ENCODE results near the gene SAMD7.
A peak's percentile ranks its signal among the peaks of the same experiment; 100 is the strongest.

SAMD7 gene

DNA sequence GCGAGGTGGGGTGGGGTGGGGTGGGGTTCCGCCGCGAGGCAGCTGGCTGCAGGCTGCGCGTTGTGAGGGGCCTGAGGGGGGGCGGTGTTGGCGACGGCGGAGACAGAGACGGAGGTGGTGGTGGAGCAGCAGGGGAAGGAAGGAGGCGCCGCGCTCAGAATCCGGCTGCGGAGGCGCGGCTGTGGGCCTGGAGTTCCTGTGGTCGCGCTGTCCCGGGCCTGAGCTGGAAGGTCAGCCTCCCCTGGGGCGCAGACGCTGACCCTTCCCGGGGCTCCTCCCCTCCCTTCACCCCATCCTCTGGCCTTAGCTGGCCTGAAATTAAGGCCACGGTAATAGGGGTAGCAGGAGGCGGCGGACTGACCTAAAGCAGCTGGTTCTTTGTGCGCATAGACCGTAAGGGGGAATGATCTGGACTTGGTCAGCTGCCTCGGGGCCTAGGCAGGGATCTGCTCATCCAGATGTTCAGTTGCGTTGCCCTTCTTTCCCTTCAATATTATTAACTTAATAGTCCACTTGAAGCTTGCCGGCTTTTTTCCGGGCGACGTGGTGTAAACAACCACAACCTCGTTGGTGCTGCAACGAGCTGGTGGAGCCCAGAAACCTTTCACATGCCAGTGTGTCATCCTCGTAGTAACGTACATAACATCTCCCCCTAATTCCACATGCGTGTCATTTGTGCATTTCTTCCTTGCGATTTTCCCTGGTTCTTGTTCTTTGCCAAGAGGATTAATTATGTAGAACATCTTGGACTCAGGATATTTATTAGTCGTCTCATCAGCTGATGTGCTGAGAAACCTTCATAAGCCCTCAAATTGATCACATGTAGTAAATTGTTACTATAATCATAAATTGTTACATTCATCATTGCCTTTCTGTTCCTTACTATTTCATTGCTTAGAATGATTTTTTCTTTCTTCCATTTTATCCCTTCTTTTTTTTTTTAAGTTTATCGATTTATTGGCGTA is 55.9 kb downstream of the SAMD7 start:
- DNase-seq = peak; percentile 59

DNA sequence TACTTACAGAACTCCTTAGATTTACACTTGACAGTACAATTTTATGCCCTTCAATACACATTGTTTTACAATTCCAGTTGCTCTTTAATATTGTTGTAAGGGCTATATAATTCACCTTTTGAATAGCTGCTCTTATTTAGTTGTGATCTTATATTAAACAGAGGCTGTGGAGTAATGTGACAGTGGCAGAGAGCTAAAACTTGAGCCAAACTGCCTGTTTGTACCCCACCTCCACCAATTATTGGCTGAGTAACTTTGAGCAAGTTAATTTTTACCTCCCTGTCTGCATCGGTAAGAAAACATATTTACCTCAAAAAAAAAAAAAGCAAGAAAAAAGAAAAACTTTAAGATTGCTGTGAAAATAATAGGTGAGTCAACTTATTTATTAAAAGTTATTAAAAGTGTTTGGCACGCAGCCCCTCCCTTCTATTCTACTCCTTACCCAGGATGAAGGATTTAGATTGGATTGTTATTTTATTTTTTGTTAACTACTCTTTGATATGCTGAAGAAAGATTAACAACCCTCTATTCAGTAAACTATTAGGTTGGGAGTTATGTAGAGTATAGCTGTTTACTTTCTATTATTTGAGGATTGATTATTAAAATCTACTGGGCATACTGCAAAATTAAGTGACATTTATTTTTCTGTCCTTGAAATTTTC is 57.0 kb downstream of the SAMD7 start:
- no peak for DNase-seq

DNA sequence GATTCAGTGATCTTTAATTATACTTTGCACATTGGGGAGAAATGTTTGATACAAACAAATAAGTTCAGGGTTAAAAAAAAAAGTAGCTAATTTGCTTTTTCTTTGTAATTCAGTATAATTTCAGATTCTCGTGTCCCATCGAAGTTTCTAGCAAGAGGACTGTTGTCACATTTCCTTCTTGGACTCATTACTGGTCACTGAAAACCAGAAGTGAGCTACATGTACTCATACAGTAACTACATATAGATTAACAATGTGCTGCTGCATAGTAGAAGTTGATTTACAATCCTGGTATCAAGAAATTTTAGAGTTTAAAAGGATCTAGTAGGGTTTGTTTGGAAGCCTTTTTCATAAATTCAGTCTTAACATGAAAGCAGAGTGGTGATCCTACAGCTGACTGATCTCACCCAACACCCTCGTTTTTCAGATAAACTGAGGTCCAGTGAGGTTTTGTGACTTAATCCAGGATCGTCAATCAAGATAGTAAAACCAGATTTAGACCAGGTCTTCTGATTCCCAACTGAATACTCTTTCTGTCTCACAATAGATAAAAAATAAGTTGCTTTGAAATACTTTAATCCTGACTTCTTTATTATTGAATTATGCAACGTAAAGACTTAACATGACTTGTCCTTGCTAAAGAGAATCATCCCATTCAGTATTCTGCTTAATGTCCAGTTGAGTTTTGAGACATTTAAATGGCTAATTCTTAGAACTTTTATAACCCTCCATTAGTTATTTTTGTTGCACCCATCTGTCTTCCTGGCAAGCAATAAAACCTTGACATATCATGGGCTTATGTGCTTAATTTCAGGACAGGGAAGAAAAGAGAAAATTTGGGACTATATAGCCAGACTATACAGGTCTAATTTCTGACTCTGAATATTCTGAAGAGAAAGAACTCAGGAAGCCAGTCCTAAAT is 58.1 kb downstream of the SAMD7 start:
- DNase-seq = no peak

DNA sequence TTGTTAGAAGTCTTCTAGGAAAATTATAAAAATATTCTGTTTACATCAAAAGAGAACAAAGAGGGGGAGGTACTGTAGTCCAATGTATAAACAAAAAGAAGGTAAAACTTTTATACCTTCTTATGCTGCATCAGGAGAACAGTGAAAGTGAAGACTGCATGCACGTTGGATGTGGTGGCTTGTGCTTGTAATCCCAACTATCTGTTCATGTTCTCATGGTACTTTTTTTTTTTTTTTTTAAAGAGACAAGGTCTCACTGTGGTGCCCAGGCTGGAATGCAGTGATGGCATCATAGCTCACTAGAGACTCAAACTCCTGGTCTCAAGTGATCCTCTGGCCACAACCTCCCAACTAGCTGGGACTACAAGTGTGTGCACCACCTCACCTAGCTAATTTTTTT is 59.5 kb downstream of the SAMD7 start:
- no peak for DNase-seq

DNA sequence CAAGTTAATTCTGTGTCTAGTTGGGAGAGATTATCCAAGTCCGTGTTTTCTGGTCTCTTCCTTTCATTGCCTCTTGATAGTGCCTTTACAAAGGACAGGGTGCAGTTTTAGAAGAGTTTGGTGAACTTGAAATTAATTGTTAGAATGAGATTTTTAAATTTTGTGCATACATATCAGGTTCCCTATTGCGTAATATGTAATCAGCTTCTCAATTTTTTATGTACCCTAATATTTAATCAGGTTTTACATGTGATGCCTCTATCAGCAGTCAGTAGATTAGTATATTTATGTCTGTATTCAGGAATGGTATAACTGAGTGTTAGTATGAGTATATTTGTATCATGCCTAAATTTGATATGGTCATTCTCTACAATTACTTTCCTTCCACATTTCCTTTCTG is 60.1 kb downstream of the SAMD7 start:
- no peak for DNase-seq

DNA sequence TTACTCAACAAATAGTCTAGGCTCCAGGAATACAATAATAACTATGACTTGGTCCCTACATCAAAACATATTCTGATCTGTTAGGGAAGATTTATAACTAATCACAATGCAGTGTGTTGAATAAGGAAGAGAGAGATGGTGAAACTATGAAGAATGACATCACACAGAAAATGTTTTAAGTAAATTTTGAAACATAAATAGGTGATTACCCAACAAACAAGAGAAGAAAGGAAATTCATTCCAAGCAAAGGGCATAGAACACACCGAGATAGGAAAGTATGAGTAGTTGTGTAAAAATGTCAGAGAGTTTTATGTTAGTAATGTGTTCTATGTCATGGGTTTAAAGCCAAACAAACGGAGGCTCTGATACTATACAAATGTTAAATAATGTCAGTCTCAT is 68.7 kb downstream of the SAMD7 start:
- DNase-seq = no peak

DNA sequence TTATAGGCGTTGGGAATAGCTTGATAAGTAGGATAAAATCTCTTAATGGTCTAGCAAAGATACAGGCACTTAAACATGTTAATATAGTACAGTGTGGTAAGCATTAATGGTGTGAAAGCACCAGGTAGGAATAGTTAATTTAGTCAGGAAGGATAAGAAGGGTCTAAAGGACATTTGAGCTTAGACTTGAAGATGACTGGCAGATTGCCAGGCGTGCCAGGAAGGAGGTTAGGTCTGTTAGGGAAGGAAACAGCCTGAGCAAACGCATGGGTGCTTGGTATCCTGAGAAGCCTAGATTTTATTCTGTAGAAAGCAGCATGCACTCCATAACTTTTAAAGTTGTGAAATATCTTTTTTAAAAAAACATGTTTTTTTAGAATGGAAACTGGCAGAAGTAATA is 72.9 kb downstream of the SAMD7 start:
- DNase-seq = no peak

All from NCI-H526 treated with DMSO at 0.1 percent for 48 hours (cell line).